DND-41 (cell line): ENCODE results near the gene N4BP2.

ENCODE experiments used
- EZH2 ChIP-seq: IDR thresholded peaks from 3 replicates; pipeline ENCODE4 v1.6.1; 2012; ENCODE audit warnings: borderline replicate concordance, low read depth, mild to moderate bottlenecking, moderate library complexity, low read length, inconsistent platforms; ENCODE audit not compliant: severe bottlenecking
- TF ChIP-seq, protein P1 (sequence below): IDR thresholded peaks from 2 replicates; pipeline ENCODE4 v1.5.1; 2012; ENCODE audit warnings: borderline replicate concordance, low read length, moderate library complexity, mild to moderate bottlenecking; ENCODE audit not compliant: poor library complexity, severe bottlenecking; ENCODE audit errors: extremely low read depth

DNA sequence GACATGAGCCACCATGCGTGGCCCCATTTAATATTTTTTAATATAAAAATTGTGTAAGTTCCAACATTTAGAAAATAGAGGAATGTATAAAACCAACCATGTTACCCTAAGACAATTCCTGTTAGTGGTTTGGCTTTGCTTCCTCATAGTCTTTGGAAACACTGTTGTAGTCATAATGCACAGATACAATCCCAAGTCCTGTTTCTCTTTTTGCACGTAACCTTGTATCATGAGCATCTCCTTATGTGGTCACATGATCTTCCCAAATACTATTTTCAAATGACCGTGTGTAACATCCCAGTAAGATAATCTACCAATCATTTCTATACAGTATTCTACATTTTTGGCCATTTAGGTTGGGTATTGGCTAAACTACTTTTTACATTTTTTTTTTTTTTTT, 126.3 kb downstream of the N4BP2 start:
- TF ChIP-seq, protein P1, sequence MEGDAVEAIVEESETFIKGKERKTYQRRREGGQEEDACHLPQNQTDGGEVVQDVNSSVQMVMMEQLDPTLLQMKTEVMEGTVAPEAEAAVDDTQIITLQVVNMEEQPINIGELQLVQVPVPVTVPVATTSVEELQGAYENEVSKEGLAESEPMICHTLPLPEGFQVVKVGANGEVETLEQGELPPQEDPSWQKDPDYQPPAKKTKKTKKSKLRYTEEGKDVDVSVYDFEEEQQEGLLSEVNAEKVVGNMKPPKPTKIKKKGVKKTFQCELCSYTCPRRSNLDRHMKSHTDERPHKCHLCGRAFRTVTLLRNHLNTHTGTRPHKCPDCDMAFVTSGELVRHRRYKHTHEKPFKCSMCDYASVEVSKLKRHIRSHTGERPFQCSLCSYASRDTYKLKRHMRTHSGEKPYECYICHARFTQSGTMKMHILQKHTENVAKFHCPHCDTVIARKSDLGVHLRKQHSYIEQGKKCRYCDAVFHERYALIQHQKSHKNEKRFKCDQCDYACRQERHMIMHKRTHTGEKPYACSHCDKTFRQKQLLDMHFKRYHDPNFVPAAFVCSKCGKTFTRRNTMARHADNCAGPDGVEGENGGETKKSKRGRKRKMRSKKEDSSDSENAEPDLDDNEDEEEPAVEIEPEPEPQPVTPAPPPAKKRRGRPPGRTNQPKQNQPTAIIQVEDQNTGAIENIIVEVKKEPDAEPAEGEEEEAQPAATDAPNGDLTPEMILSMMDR = no peak
- no peak for TF ChIP-seq EZH2
